OCI-LY3 (cell line): ENCODE data around the gene SPATA12.

Experiments
- EZH2phosphoT487 ChIP-seq: fragments of 200-600 bp; shearing (Covaris generic); IDR thresholded peaks from 2 replicates; pipeline ENCODE4 v1.6.1; 2018; ENCODE audit warnings: antibody characterized with exemption, mixed run types, low read depth
- TF ChIP-seq, protein P1 (sequence below): fragments of 200-600, 300-600 bp; sonication (generic); IDR thresholded peaks from 2 replicates; pipeline ENCODE4 v1.5.1; 2014; ENCODE audit warnings: antibody characterized with exemption, low read length, low read depth

DNA sequence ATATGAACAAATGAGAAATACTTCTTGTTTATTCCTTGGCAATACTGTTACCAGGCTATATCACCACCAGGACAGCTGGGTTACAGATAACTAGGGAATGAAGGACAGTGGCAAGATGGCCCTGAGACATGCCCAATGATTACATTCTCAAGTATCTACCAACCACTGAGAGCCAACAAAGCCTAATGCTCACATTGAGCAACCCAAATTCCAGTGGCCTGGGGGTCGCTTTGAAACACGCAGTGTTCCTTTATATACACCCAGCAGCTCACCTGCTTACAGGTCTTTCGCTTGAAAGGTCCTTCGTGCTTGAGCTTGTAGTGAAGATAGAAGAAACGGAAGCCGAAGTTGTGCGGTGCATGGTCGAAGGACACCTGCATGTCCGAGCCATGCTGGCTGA, 45.1 kb downstream of the SPATA12 start:
- TF ChIP-seq, protein P1, sequence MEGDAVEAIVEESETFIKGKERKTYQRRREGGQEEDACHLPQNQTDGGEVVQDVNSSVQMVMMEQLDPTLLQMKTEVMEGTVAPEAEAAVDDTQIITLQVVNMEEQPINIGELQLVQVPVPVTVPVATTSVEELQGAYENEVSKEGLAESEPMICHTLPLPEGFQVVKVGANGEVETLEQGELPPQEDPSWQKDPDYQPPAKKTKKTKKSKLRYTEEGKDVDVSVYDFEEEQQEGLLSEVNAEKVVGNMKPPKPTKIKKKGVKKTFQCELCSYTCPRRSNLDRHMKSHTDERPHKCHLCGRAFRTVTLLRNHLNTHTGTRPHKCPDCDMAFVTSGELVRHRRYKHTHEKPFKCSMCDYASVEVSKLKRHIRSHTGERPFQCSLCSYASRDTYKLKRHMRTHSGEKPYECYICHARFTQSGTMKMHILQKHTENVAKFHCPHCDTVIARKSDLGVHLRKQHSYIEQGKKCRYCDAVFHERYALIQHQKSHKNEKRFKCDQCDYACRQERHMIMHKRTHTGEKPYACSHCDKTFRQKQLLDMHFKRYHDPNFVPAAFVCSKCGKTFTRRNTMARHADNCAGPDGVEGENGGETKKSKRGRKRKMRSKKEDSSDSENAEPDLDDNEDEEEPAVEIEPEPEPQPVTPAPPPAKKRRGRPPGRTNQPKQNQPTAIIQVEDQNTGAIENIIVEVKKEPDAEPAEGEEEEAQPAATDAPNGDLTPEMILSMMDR = no peak
- no peak for TF ChIP-seq EZH2phosphoT487
